Activated T-helper 1 cell treated with anti-CD3 and anti-CD28 coated beads, Interleukin-2, amount 50 U/mL, for 16 hours (primary cell): ENCODE data around the gene PUS3.
"Not testable (repeated sequence)": the region's sequence is repeated elsewhere in the genome, so short reads cannot be mapped to it uniquely, and the experiment has no call there.

Experiments
- DNase-seq, 2 donors: peaks; one replicate each; pipeline ENCODE4 v3.0.0-alpha.2; 2020; ENCODE audit warnings: low read depth in 1 of 2, low spot score in 1 of 2

The PUS3 gene

GRCh38 chr11:125921042-125921441 is 18.0 kb upstream of the PUS3 start:
- no peak for DNase-seq

DNA sequence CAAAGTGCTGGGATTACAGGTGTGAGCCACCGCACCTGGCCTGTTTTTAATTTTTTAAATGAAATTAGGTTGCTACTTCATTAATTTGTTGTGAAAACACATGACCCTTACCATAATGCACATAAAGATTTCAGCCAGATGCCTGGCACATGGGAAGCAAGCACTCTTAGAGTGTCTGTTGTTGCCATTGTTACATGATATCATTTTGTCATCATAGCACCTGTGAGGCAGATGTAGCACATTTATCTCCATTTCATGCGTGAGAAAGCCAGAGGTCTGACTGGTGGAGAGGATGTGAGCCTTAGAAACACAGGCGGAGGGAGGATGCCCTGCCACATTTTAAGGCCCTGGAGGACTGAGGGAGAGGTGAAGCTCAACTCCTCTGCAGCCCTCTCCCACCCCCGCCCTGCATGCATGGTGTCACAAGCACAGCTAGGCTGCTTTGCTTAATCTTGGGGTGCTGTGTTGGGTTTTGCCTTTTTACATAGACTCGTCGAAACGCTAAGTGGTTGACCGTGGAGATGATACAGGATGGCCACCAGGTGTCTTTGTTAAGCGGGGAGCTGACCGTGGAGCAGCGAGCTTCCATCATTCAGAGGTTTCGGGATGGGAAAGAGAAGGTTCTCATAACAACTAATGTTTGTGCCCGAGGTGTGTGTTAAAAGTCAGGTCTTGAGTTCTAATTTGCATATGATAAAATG is 15.3 kb upstream of the PUS3 start:
- DNase-seq, result no peak

DNA sequence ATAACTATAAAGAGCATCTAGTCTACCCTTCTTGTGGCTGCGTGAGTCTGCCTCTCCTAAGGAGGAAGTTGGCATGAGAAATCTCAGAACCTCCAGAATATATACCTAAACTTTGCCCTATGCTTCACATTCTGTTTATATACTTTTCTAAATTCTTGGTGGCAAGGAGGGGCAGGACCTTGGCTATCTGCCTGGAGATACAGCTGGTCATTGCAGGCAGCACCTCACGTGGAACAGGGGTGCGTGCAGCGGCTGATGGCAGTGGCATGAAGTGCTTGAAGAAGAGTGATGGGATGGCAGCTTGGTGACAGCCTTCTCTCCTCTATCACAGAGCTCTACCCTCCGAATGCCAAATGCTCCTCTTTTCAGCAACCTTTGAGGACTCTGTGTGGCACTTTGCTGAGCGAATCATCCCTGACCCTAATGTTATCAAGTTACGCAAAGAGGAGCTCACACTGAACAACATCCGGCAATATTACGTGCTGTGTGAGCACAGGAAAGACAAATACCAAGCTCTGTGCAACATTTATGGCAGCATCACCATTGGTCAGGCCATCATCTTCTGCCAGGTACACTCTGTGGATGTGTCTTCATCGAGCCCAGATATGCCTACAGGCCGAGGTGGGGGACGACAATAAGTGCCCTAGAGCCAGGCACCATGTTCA is 13.8 kb upstream of the PUS3 start:
- DNase-seq, result no peak

DNA sequence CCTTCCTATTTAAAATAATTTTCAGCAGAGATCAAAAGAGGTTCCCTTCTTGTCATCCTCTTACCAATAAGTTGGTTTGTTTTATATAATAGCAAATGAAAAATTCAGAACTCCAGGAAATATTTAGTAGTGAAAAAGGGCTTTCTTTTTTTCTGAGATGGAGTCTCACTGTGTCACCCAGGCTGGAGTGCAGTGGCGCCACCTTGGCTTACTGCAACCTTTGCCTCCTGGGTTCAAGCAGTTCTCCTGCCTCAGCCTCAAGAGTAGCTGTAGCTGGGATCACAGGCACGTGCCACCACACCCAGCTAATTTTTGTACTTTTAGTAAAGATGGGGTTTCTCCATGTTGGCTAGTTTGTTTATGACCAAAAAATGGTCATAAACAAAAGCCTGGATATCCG is 11.6 kb upstream of the PUS3 start:
- DNase-seq, result not testable (repeated sequence)

DNA sequence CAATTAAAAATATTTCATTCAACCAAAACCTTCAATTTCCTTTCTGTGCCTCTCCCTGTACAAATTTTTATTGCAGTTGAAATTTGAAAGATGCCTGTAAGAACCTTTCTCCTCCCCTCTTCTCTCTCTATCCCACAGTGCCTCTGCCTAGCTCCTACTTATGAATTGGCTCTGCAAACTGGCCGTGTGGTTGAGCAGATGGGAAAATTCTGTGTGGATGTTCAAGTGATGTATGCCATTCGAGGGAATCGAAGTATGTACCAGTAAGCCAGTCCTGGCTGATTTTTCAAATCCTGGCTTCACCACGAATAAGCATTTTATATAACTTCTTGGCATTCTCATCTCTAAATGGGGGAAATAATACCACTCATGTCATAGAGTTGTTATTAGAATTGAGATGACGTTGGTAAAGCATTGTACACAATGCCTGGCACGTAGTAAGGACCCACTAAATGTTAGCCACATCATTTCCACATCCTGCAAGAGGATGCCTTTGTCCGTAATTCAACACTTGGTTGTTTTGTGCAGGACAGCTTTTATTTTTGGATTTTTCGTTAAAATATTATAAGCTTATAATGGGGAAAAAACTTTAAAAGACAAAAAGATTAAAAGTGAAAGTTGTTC is 7.3 kb upstream of the PUS3 start:
- DNase-seq, result no peak

- no peak for DNase-seq
These were observed 1.7 kb upstream of the PUS3 start for GRCh38 chr11:125904678-125905077.

GRCh38 chr11:125903711-125904659 is 979 bp upstream of the PUS3 start, which contains the start of gene DDX25:
DDX25 (plus strand) TSS chr11:125904508; CDS start chr11:125904518, 10 bp downstream.
- DNase-seq, result no peak

DNA sequence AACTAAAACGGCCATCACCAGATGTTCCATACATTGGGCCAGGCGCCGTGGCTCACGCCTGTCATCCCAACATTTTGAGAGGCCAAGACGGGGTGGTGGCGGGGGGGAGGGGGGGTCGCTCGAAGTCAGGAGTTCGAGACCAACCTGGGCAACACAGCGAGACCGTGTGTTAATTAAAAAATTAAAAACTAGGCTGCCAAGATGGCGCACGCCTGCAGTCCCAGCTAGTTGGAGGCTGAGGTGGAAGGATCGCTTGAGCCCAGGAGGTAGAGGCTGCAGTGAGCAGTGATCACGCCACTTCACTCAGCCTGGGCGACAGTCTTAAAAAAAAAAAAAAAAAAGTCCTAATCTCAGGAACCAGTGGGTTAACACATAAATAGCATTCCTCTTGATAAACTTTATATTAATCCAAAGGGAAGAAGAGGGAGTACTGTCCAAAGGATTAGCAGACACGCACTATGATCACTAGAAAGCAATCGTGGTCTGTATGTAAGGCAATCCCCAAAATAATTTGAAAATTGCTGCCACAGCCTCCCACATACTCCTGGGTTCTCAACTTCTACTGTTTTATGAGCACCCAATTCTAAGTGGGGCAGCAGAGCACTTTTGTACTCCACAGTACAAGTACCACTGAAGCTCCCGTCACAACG is 604 bp downstream of the PUS3 start:
- no peak for DNase-seq

GRCh38 chr11:125901872-125902271 is 1.1 kb downstream of the PUS3 start:
- DNase-seq, result no peak

- DNase-seq, result no peak
These were observed 10.0 kb downstream of the PUS3 start for GRCh38 chr11:125892994-125893393.

DNA sequence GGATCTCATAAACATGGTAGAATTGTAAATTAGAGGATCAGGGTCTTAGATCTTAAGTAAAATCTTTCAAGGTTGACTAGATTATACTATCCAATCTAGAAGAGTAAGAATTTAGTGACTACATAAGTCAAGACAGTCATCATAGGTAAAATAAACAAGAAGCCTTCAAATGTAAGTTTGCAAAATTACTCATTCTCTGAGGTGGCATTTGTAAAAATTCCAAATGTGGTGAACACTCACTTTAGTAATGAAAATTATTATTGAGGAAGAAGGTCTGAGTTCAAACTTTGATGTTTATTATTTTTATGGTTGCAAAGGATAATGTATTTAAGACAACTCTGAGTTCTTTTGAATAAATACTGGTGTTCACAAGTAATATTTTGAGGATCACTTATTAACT is 10.9 kb downstream of the PUS3 start:
- no peak for DNase-seq

DNA sequence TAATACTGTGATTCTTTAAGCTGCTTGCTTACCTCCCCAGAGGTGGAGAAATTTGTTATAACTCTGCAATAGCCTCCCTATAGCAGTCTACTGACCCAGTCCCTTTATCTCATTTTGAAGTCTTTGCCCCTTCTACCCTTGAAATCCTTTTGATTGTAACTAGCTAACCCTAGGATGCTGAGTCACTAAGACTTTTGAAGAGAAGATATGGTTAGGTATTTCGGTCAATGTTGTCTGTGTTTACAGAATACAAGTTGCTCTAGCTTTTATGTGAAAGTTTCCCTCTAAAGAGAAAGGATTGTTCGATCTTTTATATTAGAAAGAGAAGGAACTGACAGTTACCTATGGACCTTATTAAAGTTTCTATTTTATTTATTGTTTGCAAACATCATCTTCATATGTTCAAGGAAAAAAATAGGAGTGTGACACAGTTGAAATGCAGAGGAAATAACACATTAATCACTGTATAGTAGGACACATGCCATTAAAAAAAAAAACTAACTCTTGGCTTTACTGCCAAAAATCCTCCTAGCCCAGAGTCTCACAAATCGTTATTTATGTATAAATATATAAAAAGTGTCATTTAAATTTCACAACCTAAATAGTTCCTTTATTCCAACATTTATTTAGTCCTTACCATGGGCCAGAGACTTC is 12.4 kb downstream of the PUS3 start:
- no peak for DNase-seq

DNA sequence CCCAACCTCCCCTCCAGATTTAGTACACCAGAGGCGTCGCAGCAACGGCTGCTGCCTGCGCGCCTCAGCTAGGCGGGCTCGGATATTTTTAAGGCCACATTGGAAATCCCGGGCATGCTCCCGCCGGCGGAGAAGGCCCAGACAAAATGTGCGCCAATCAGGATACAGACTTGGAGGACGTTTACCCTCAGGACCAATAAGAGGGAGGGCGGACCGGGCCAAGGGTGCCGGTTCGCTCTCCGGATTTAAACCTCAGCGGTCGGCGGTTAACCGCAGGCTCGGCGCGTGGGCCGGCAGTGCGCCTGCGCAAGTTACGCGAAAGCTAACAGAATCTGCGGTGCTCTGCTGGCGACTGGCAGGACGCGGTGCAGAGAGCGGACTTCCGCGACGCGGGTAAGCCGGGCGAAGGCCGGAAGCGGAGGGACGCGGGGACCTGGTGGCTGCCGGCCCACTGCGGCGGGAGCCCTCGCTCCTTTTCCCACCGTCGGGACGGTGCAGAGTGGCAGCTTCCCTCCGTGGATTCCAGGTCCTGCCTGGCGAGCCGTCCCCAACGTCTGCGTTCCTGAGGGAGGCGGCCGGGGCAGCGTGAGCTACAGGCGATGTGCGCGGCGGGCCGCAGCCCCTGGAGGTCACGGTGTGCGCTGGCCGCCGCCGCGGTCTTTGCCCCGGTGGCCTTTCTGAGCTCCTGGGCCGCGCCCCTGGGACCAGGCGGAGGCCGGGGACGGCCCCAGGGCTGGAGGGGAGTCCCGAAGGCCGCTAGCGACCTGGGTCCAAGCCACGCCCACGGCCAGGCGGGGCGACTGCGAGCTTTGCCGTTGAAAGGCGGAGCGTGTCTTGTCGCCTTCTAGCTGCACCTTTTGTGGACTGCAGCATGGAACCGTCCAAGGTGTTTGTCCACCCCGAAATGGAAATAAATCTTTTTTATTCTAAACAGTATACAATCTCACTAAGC is 15.4 kb downstream of the PUS3 start, which contains the start of gene HYLS1:
TSS of gene HYLS1 (plus strand) at position 296 of the 952 bp plus-strand sequence. CDS start 11,701 bp downstream, outside the sequence.
- peak; percentile 89 to 93 for DNase-seq

DNA sequence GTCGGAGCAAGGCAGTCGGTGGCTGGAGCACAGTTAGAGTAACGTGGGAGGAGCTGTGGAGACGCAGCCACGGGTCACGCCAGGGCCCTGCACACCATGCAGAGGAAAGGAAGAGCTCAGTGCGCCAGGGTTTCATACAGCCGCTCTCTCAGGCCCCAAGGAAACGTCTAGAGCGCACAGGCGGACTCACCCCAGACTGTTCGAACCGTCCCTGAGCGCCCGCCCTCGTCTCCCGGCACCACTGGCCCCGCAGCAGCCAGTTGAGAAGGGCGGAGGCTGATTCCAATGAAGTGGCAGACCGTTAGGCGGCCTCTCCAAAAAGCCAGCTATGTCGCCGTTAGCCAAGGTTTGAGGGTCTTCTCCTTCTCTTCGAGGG is 16.0 kb downstream of the PUS3 start:
- DNase-seq, result peak in 1 of 2 donors; percentile 13

- no peak for DNase-seq
These were observed 19.6 kb downstream of the PUS3 start for GRCh38 chr11:125883375-125883774.

GRCh38 chr11:125881291-125881690 is 21.7 kb downstream of the PUS3 start:
- no peak for DNase-seq

DNA sequence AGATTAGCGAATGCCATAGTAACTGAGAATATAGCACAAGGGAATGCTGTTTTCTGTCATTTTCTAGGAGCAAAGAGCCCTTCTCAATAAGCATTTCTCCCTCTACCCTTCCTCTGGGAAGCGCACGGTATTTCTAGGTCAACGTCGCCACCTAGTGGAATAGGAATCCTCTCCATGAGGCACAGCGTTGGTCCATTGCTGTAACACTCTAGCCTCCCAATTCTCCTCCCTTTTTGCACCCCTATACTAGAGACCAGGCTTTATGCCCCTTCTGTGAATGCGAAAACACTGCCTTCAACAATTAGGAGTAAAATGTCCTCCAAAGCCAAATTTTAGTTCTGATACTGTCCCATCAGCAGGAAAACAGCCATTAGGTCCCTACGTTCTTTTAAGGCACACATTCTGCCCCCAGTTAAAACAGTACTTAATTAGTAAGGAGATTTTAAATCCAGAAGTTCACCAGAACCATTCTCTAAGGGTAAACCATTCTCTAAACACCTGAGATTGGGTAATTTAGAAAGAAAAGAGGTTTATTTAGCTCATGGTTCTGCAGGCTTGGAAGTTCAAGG is 28.4 kb downstream of the PUS3 start:
- no peak for DNase-seq

GRCh38 chr11:125873881-125874555 is 29.0 kb downstream of the PUS3 start:
- DNase-seq, result no peak
